Chondrocyte (in vitro differentiated cells): ENCODE measurements around the gene TMEM163. TPM values are rescaled to one million over a fixed set of nuclear protein-coding genes. Genes with fewer than 3 reads are reported as not detected.

Experiments
- DNase-seq: peaks from one replicate; pipeline ENCODE4 v3.0.0; 2021; ENCODE audit warnings: mixed read lengths, low spot score
- H3K27ac Mint-ChIP-seq: one replicate; pipeline ENCODE4 v1.8.0; 2021; ENCODE audit warnings: mild to moderate bottlenecking, moderate library complexity, mixed read lengths; ENCODE audit not compliant: unreplicated experiment
- H3K27me3 Mint-ChIP-seq: 2 replicates; pipeline ENCODE4 v1.8.0; 2021; ENCODE audit warnings: low read depth, mixed read lengths
- H3K36me3 Mint-ChIP-seq: 2 replicates; pipeline ENCODE4 v1.8.0; 2021; ENCODE audit warnings: low read depth, mixed read lengths
- H3K4me1 Mint-ChIP-seq: 2 replicates; pipeline ENCODE4 v1.8.0; 2021; ENCODE audit warnings: low read depth, mild to moderate bottlenecking, mixed read lengths
- H3K4me3 Mint-ChIP-seq: one replicate; pipeline ENCODE4 v1.8.0; 2021; ENCODE audit warnings: mild to moderate bottlenecking, moderate library complexity, mixed read lengths; ENCODE audit not compliant: unreplicated experiment
- H3K9me3 Mint-ChIP-seq: 2 replicates; pipeline ENCODE4 v1.8.0; 2021; ENCODE audit warnings: low read depth, mixed read lengths
- total RNA-seq: library from RNA; stranded (reverse); gene quantifications from 3 replicates; pipeline ENCODE4 v1.2.1, GENCODE V29; 2021
- TF ChIP-seq, protein P1 (sequence below): fragments of 200-600 bp; sonication (generic); IDR thresholded peaks from 2 replicates; pipeline ENCODE4 v1.5.0; 2021; ENCODE audit warnings: antibody characterized with exemption, mild to moderate bottlenecking, moderate library complexity

Gene TMEM163
- total RNA-seq, 1 donor from 2014 or later, result 0.07 TPM

DNA sequence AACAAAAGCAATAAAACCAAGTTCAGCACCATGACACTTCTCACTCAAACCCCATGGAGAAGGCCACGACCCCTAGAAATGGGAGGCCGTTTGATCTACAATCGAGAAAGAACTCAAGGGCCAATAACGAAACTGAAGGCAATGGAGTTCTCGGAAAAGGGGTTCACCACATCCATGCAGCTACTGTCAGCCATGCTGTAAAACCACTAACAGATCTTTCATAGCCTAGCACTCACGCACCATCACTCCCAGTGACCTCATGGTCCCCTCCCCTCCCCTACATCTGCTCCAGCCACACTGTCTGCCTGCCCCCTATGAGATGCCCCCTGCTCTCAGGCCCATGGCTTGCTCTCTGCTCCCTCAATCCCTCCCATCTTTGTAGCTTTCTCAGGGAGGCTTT lies 135.3 kb downstream of the TMEM163 start:
- Mint-ChIP-seq H3K36me3 (no peaks in the 10 kb centered on the region), H3K27ac (no peak overlapping the region), H3K9me3 (peaks cover 9% of the 10 kb centered on the region), H3K4me1 (no peaks in the 10 kb centered on the region), H3K27me3 (peaks cover 5% of the 10 kb centered on the region), H3K4me3 (no peak overlapping the region)
- TF ChIP-seq, protein P1, sequence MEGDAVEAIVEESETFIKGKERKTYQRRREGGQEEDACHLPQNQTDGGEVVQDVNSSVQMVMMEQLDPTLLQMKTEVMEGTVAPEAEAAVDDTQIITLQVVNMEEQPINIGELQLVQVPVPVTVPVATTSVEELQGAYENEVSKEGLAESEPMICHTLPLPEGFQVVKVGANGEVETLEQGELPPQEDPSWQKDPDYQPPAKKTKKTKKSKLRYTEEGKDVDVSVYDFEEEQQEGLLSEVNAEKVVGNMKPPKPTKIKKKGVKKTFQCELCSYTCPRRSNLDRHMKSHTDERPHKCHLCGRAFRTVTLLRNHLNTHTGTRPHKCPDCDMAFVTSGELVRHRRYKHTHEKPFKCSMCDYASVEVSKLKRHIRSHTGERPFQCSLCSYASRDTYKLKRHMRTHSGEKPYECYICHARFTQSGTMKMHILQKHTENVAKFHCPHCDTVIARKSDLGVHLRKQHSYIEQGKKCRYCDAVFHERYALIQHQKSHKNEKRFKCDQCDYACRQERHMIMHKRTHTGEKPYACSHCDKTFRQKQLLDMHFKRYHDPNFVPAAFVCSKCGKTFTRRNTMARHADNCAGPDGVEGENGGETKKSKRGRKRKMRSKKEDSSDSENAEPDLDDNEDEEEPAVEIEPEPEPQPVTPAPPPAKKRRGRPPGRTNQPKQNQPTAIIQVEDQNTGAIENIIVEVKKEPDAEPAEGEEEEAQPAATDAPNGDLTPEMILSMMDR, result no peak
- DNase-seq, result no peak

DNA sequence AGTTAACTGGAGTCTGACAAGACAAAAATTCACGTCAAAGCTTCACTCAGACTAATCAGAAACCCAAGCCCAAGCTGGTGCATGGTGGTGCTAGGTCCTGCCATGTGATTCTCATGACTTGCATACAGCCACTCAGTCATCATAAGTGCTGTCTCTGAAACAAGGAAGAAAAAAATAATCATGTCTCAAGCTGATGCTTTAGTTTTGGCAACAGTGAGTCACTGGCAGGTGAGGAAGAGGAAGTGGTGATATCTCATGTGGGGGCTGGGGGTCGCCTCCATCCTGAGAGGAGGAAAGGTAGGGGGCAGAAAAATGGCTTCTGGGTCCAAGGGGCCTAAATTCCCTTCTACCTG lies 136.3 kb downstream of the TMEM163 start:
- no peaks in the 10 kb centered on the region for H3K4me1 Mint-ChIP-seq
- no peak overlapping the region for H3K4me3 Mint-ChIP-seq
- H3K36me3 Mint-ChIP-seq, result no peaks in the 10 kb centered on the region
- no peak for DNase-seq
- no peak overlapping the region for H3K27ac Mint-ChIP-seq
- TF ChIP-seq, protein P1, result no peak
- H3K9me3 Mint-ChIP-seq, result peaks cover 3% of the 10 kb centered on the region
- H3K27me3 Mint-ChIP-seq, result peaks cover 6% of the 10 kb centered on the region

DNA sequence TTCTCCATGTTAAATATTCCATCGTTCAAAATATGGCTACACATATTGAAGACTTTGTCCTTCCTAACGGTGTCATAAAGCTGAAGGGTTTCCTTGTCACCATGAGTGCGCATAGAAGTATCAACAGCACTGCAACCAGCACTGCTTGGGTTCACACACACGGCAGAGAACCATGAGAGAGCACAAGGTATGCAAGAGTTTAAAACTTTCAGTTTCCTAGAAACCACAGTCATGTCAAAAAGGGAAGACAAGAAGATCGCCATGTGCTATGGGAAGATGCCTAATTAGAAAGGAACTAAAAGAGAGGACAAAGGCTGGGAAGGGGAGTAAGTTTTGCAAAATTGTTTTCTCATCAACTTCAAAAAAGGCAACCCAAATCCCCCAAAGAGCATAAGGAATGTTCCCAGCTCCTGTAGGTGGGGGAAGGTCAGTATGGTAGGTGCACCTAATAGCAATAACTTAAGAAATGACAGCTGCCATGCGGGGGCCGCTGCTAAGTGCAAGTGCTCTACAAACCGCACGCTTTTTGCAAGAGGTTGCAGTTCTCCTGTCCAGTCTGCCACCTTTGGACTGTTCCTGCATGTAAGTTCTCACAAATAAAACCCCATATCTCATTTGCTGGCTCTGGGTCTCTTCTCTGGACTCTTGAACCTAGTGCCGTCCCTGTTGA lies 136.8 kb downstream of the TMEM163 start:
- no peaks in the 10 kb centered on the region for H3K4me1 Mint-ChIP-seq
- H3K36me3 Mint-ChIP-seq, result no peaks in the 10 kb centered on the region
- DNase-seq, result no peak
- H3K27ac Mint-ChIP-seq, result no peak overlapping the region
- no peak overlapping the region for H3K4me3 Mint-ChIP-seq
- no peaks in the 10 kb centered on the region for H3K9me3 Mint-ChIP-seq
- TF ChIP-seq, protein P1, result no peak
- peaks cover 8% of the 10 kb centered on the region for H3K27me3 Mint-ChIP-seq

DNA sequence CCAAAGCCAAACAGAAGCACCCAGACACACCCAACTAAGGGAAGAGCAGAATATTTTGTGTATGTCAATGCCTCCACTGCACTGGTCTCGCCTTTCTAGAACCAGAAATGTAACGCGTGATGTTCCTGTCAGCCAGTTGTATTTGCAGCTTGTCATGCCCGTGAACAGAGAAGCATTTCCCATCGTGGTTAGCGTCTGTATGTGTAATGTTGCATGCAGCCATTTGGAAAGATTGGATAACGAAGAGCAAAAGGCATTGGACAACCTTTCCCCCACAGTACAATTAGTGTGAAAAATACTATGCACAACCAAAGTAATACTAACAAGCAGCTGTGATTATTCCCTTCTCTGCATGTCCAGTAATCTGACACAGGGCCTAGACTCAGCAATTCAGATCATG lies 140.5 kb downstream of the TMEM163 start:
- TF ChIP-seq, protein P1, result no peak
- no peaks in the 10 kb centered on the region for H3K4me1 Mint-ChIP-seq
- no peak overlapping the region for H3K4me3 Mint-ChIP-seq
- H3K27ac Mint-ChIP-seq, result no peak overlapping the region
- DNase-seq, result no peak
- H3K27me3 Mint-ChIP-seq, result peaks cover 12% of the 10 kb centered on the region
- H3K9me3 Mint-ChIP-seq, result no peaks in the 10 kb centered on the region
- no peaks in the 10 kb centered on the region for H3K36me3 Mint-ChIP-seq

DNA sequence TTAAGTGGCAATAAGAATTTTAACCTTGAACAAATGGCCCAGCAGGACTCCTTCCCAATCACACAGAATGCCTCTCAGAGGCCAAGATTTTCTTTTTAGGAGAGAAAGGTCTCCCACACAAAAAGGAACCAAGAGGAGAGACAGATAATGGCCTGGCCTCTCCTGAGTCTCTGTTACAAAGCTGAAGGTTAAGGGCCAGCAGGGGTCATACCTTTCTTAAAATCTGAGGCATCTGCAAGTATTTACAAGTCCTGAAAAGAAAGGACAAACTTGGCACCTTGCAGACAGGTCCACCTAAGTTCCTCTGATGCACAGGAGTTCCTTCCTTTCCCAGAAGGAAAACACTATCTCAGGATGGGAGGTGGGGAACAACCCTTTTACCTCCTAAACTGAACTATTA lies 142.3 kb downstream of the TMEM163 start:
- no peak overlapping the region for H3K27ac Mint-ChIP-seq
- no peaks in the 10 kb centered on the region for H3K9me3 Mint-ChIP-seq
- no peak for DNase-seq
- no peak overlapping the region for H3K4me3 Mint-ChIP-seq
- no peaks in the 10 kb centered on the region for H3K4me1 Mint-ChIP-seq
- TF ChIP-seq, protein P1, result no peak
- peaks cover 12% of the 10 kb centered on the region for H3K27me3 Mint-ChIP-seq
- H3K36me3 Mint-ChIP-seq, result no peaks in the 10 kb centered on the region
